CD14-positive monocyte (primary cell): Measurements from ENCODE around the gene KLHDC8A. TPM values are rescaled to one million over a fixed set of nuclear protein-coding genes. Genes with fewer than 3 reads are reported as not detected.
"Not testable (repeated sequence)": the region's sequence is repeated elsewhere in the genome, so short reads cannot be mapped to it uniquely, and the experiment has no call there.

Source experiments
- DNase-seq, 3 donors: peaks; one replicate each; pipeline ENCODE4 v3.0.0-alpha.2; 2011 to 2022
- H2AFZ ChIP-seq: 2 replicates; pipeline ENCODE4 v1.6.0; 2012; ENCODE audit warnings: mild to moderate bottlenecking, low read depth, low read length, inconsistent platforms; ENCODE audit not compliant: insufficient read depth, poor library complexity, severe bottlenecking
- H3K27ac ChIP-seq, 2 donors: 1 replicate in 1 of 2; 2 replicates in 1 of 2; pipeline ENCODE4 v1.5.1; 2012 to 2013; ENCODE audit warnings: low read length in 2 of 2, control low read depth in 1 of 2, inconsistent platforms in 1 of 2, low read depth in 1 of 2, mild to moderate bottlenecking in 1 of 2
- H3K27me3 ChIP-seq, 2 donors: one replicate each; pipeline versions ENCODE4 v1.6.0 to v1.6.1; 2011 to 2013; ENCODE audit warnings: low read length in 2 of 2; ENCODE audit not compliant: control insufficient read depth in 2 of 2, insufficient read depth in 2 of 2
- H3K36me3 ChIP-seq, 2 donors: replicated peaks in 1 of 2; 1 replicate in 1 of 2; 2 replicates in 1 of 2; pipeline versions ENCODE4 v1.5.1 to v1.6.1; 2012 to 2013; ENCODE audit warnings: low read length in 2 of 2, control low read depth in 1 of 2, inconsistent platforms in 1 of 2, mild to moderate bottlenecking in 1 of 2; ENCODE audit not compliant: insufficient read depth in 2 of 2, control insufficient read depth in 1 of 2
- H3K4me1 ChIP-seq, 2 donors: 1 replicate in 1 of 2; 2 replicates in 1 of 2; pipeline versions ENCODE4 v1.5.1 to v1.6.1; 2012 to 2013; ENCODE audit warnings: low read length in 2 of 2, control low read depth in 1 of 2, inconsistent platforms in 1 of 2, mild to moderate bottlenecking in 1 of 2, moderate library complexity in 1 of 2; ENCODE audit not compliant: insufficient read depth in 2 of 2, control insufficient read depth in 1 of 2
- H3K4me2 ChIP-seq: replicated peaks from 2 replicates; pipeline ENCODE3; 2012; ENCODE audit warnings: low read length, moderate library complexity, mild to moderate bottlenecking; ENCODE audit not compliant: poor library complexity, severe bottlenecking; ENCODE audit errors: extremely low read depth
- H3K4me3 ChIP-seq, 3 experiments: fragments of 200-600 bp in 1 of 3; sonication (generic) in 1 of 3; replicated peaks in 1 of 3; 1 replicate in 2 of 3; 2 replicates in 1 of 3; pipeline ENCODE4 v1.5.1; 2011 to 2013; ENCODE audit warnings: low read length in 3 of 3, mild to moderate bottlenecking in 3 of 3, control low read depth in 2 of 3, low read depth in 2 of 3, inconsistent platforms in 1 of 3, moderate library complexity in 1 of 3
- H3K79me2 ChIP-seq: 2 replicates; pipeline ENCODE4 v1.6.0; 2012; ENCODE audit warnings: mild to moderate bottlenecking, control low read depth, inconsistent platforms, low read length, moderate library complexity; ENCODE audit not compliant: insufficient read depth
- H3K9ac ChIP-seq: 2 replicates; pipeline ENCODE4 v1.6.0; 2017; ENCODE audit warnings: low read length, mild to moderate bottlenecking; ENCODE audit not compliant: insufficient read depth, poor library complexity, severe bottlenecking
- H3K9me3 ChIP-seq, 2 donors: replicated peaks in 1 of 2; 1 replicate in 1 of 2; 2 replicates in 1 of 2; pipeline versions ENCODE4 v1.5.1 to v1.6.1; 2012 to 2013; ENCODE audit warnings: low read length in 2 of 2, control low read depth in 1 of 2; ENCODE audit not compliant: control insufficient read depth in 1 of 2, insufficient read depth in 1 of 2
- H4K20me1 ChIP-seq: 2 replicates; pipeline ENCODE4 v1.6.0; 2012; ENCODE audit warnings: mild to moderate bottlenecking, low read length, control low read depth, moderate library complexity; ENCODE audit not compliant: insufficient read depth
- H3K27ac Mint-ChIP-seq, 7 donors: one replicate each; pipeline ENCODE4 v1.8.0; 2020; ENCODE audit warnings: mild to moderate bottlenecking in 7 of 7, mixed read lengths in 7 of 7, moderate library complexity in 6 of 7, inconsistent platforms in 2 of 7
- H3K27me3 Mint-ChIP-seq, 3 donors: one replicate each; pipeline ENCODE4 v1.8.0; 2021 to 2022; ENCODE audit warnings: low read depth in 3 of 3, mild to moderate bottlenecking in 3 of 3, mixed read lengths in 3 of 3, moderate library complexity in 3 of 3, inconsistent platforms in 1 of 3
- H3K36me3 Mint-ChIP-seq, 2 donors: one replicate each; pipeline ENCODE4 v1.8.0; 2020; ENCODE audit warnings: mixed read lengths in 2 of 2, inconsistent platforms in 1 of 2, mild to moderate bottlenecking in 1 of 2
- H3K4me1 Mint-ChIP-seq: one replicate; pipeline ENCODE4 v1.8.0; 2020; ENCODE audit warnings: mild to moderate bottlenecking, mixed read lengths
- H3K4me3 Mint-ChIP-seq, 2 donors: one replicate each; pipeline ENCODE4 v1.8.0; 2020; ENCODE audit warnings: mild to moderate bottlenecking in 2 of 2, mixed read lengths in 2 of 2, moderate library complexity in 1 of 2
- H3K9me3 Mint-ChIP-seq, 7 donors: one replicate each; pipeline ENCODE4 v1.8.0; 2020 to 2022; ENCODE audit warnings: mixed read lengths in 7 of 7, mild to moderate bottlenecking in 6 of 7, moderate library complexity in 6 of 7, inconsistent platforms in 2 of 7
- WGBS: methylation state at CpG from one replicate; pipeline ENCODE4 v1.1.5; 2013; ENCODE audit warnings: missing lambda C conversion rate; ENCODE audit not compliant: insufficient coverage; 5-methylcytosine and 5-hydroxymethylcytosine counted together
- intact Hi-C, 2 donors: fragments of 100-400 bp; cut with micrococcal nuclease; formaldehyde crosslinking; loops; one replicate each; pipeline versions ENCODE4 v1.15.0 to v1.15.1; 2023
- polyA minus RNA-seq: library from RNA; depleted of rRNA, polyadenylated mRNA; stranded (reverse); fragments of >200 nt; gene quantifications from 2 replicates; pipeline ENCODE4 v1.2.3, GENCODE V29; 2012
- polyA plus RNA-seq, 3 donors: library from polyadenylated mRNA; depleted of rRNA in 1 of 3; unstranded in 2 of 3; stranded (reverse) in 1 of 3; fragments of 300-500 nt in 2 of 3; fragments of >200 nt in 1 of 3; fragmentation: Illumina TruSeq in 2 of 3; gene quantifications; 1 replicate in 2 of 3; 2 replicates in 1 of 3; pipeline ENCODE4 v1.2.3, GENCODE V29; 2012 to 2021
- total RNA-seq, 12 experiments: library from RNA in 1 of 12; stranded (reverse) in 1 of 12; fragments of 120-200 nt in 1 of 12; gene quantifications; one replicate each; pipeline ENCODE4 v1.2.4 and lab custom pipeline; 2013 to 2026; ENCODE audit warnings: mixed read lengths in 6 of 12, inconsistent platforms in 1 of 12
- TF ChIP-seq, protein P1 (sequence below): fragments of 200-600 bp; IDR thresholded peaks from one replicate; pipeline ENCODE4 v1.8.0; 2022; ENCODE audit warnings: antibody characterized with exemption, mild to moderate bottlenecking

Gene KLHDC8A, protein sequence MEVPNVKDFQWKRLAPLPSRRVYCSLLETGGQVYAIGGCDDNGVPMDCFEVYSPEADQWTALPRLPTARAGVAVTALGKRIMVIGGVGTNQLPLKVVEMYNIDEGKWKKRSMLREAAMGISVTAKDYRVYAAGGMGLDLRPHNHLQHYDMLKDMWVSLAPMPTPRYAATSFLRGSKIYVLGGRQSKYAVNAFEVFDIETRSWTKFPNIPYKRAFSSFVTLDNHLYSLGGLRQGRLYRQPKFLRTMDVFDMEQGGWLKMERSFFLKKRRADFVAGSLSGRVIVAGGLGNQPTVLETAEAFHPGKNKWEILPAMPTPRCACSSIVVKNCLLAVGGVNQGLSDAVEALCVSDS
- total RNA-seq (2013): 0.10 TPM
- polyA plus RNA-seq: not detected
- polyA minus RNA-seq: not detected in 2 replicates
- total RNA-seq (lab: John Stamatoyannopoulos, UW): 0 to 0.81 (median 0.05) reads per million in 11 experiments

DNA sequence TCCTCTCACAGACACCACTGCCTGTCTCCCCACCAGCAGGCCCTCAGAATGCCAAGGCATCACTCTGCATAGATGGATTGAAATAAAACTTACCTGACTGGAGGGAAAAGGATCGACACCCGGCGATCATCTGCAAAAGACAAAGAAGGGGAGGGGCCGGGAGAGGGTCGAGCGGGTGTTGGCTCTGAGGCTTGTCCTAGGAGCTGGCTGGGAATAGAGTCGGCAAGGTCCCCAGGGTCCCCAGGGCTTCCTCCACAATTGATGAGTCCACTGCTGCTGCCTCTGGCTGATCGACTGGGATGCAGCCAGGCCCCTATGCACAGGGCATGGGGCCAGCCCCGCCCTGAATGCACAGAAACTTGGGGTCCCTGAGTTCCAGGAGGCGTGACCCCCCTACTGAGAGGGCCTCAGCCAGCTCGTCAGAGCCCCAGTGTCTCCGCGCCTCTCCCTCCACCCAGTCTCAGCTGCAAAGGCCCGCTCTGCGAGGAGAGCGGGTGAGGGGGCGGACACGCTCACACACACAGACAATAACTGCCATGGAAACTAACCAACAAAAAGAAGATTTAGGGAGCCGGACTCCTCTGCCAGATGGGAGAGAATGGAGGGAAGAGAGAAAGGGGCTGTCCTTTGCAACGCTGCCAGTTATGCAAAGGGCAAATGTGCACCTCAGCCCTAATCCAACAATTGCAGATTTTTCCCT lies at the start of gene KLHDC8A:
TSS of gene KLHDC8A (minus strand) at position 483 of the 700 bp plus-strand sequence. CDS start 13,318 bp downstream, outside the sequence.
- Histone ChIP-seq H3K79me2 (no peaks in the 10 kb centered on the region), H3K4me1 (no peaks in the 10 kb centered on the region), H2AFZ (no peak within 1 kb of the TSS), H3K4me3 (no peak within 1 kb of the TSS), H3K4me2 (no peak within 1 kb of the TSS), H4K20me1 (no peaks in the 10 kb centered on the region), H3K27me3 (peaks cover 2 to 11% of the 10 kb centered on the region in 2 donors), H3K27ac (no peak within 1 kb of the TSS), H3K36me3 (no peaks in the 10 kb centered on the region), H3K9ac (no peak within 1 kb of the TSS), H3K9me3 (no peaks in the 10 kb centered on the region)
- H3K36me3 Mint-ChIP-seq: no peaks in the 10 kb centered on the region
- H3K9me3 Mint-ChIP-seq: no peaks in the 10 kb centered on the region
- TF ChIP-seq, protein P1, sequence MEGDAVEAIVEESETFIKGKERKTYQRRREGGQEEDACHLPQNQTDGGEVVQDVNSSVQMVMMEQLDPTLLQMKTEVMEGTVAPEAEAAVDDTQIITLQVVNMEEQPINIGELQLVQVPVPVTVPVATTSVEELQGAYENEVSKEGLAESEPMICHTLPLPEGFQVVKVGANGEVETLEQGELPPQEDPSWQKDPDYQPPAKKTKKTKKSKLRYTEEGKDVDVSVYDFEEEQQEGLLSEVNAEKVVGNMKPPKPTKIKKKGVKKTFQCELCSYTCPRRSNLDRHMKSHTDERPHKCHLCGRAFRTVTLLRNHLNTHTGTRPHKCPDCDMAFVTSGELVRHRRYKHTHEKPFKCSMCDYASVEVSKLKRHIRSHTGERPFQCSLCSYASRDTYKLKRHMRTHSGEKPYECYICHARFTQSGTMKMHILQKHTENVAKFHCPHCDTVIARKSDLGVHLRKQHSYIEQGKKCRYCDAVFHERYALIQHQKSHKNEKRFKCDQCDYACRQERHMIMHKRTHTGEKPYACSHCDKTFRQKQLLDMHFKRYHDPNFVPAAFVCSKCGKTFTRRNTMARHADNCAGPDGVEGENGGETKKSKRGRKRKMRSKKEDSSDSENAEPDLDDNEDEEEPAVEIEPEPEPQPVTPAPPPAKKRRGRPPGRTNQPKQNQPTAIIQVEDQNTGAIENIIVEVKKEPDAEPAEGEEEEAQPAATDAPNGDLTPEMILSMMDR: no peak
- intact Hi-C loops: no loop called here
- H3K27me3 Mint-ChIP-seq: peaks cover 5 to 35% (median 27%) of the 10 kb centered on the region in 3 donors
- no peak within 1 kb of the TSS for H3K4me3 Mint-ChIP-seq
- H3K4me1 Mint-ChIP-seq: peaks cover 2% of the 10 kb centered on the region
- no peak within 1 kb of the TSS for H3K27ac Mint-ChIP-seq
- DNase-seq: no peak
- 87% methylated on average over 9 of the region's 20 CpGs for WGBS

DNA sequence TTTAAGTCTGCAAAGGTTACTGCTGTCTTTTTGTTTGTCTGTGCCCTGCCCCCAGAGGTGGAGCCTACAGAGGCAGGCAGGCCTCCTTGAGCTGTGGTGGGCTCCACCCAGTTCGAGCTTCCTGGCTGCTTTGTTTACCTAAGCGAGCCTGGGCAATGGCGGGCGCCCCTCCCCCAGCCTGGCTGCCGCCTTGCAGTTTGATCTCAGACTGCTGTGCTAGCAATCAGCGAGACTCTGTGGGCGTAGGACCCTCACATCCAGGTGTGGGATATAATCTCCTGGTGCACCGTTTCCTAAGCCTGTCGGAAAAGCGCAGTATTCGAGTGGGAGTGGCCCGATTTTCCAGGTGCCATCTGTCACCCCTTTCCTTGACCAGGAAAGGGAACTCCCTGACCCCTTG lies 49.5 kb upstream of the KLHDC8A start:
- H3K36me3 ChIP-seq, H2AFZ ChIP-seq, H3K9me3 Mint-ChIP-seq, H3K9me3 ChIP-seq, DNase-seq, H3K27ac Mint-ChIP-seq, H3K9ac ChIP-seq, H4K20me1 ChIP-seq, H3K27me3 ChIP-seq, intact Hi-C loops, H3K4me1 Mint-ChIP-seq, H3K4me3 ChIP-seq, H3K36me3 Mint-ChIP-seq, H3K27ac ChIP-seq, H3K4me3 Mint-ChIP-seq, H3K4me2 ChIP-seq, H3K79me2 ChIP-seq, H3K4me1 ChIP-seq: not testable (repeated sequence)
- H3K27me3 Mint-ChIP-seq: peaks cover 6 to 15% (median 14%) of the 10 kb centered on the region in 3 donors
- WGBS: 94% methylated on average over 6 of the region's 12 CpGs

DNA sequence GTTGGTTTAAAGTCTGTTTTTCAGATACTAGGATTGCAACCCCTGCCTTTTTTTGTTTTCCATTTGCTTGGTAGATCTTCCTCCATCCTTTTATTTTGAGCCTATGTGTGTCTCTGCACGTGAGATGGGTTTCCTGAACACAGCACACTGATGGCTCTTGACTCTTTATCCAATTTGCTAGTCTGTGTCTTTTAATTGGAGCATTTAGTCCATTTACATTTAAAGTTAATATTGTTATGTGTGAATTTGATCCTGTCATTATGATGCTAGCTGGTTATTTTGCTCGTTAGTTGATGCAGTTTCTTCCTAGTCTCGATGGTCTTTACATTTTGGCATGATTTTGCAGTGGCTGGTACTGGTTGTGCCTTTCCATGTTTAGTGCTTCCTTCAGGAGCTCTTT lies 47.8 kb upstream of the KLHDC8A start:
- H3K4me3 Mint-ChIP-seq, H3K4me3 ChIP-seq, DNase-seq, H3K27ac ChIP-seq, H3K4me2 ChIP-seq, H3K9ac ChIP-seq, H3K36me3 ChIP-seq, H3K9me3 ChIP-seq, H2AFZ ChIP-seq, H3K9me3 Mint-ChIP-seq, H4K20me1 ChIP-seq, H3K4me1 Mint-ChIP-seq, H3K27me3 ChIP-seq, H3K79me2 ChIP-seq, intact Hi-C loops, H3K4me1 ChIP-seq, H3K27ac Mint-ChIP-seq, H3K36me3 Mint-ChIP-seq: not testable (repeated sequence)
- peaks cover 7 to 17% (median 8%) of the 10 kb centered on the region in 3 donors for H3K27me3 Mint-ChIP-seq
- no CpG with 5 or more reads among the region's 3 CpGs for WGBS
